ENCODE measurements around the gene WWC1.

DNA sequence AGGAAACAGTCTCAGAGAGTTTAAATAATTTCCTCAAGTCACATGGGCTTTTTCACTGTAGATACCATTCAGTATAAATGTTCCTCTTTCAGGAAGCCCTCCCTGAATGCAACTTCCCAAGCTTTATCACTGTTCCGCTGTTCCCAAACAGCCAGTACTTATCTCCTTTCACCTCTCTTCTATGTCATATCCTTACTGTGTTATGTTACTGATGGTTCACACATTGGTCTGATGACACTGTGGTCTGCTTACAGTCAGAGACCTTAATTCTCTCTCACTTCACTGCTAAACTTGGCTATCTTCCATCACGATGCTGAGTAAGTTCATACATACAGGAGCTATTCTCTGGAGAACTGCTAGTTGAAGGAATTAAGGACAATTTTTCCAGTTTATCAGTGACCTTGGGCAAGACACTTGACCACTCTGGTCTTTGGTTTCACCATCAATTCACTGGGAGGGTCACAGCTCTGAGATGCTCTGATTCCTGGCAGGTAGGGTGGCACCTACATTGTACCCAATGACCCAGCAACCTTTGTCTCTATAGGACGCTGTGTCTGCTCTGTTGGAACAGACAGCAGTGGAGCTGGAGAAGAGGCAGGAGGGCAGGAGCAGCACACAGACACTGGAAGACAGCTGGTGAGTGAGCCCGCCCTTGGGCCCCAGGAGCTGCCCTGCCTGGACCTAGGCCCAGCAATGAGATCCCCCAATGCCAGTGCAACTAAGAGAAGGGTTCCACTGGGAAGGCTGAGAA lies 152.7 kb downstream of the WWC1 start:
- TF ChIP-seq, protein P1, sequence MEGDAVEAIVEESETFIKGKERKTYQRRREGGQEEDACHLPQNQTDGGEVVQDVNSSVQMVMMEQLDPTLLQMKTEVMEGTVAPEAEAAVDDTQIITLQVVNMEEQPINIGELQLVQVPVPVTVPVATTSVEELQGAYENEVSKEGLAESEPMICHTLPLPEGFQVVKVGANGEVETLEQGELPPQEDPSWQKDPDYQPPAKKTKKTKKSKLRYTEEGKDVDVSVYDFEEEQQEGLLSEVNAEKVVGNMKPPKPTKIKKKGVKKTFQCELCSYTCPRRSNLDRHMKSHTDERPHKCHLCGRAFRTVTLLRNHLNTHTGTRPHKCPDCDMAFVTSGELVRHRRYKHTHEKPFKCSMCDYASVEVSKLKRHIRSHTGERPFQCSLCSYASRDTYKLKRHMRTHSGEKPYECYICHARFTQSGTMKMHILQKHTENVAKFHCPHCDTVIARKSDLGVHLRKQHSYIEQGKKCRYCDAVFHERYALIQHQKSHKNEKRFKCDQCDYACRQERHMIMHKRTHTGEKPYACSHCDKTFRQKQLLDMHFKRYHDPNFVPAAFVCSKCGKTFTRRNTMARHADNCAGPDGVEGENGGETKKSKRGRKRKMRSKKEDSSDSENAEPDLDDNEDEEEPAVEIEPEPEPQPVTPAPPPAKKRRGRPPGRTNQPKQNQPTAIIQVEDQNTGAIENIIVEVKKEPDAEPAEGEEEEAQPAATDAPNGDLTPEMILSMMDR (IDR thresholded peaks at IDR 0.05) = no peak
- no peak for TF ChIP-seq POLR2A (IDR thresholded peaks at IDR 0.05)

All from body of pancreas (tissue), 4 donors.